PFSK-1 (cell line): ENCODE measurements around the gene APOBEC3F. TPM values are rescaled to one million over a fixed set of nuclear protein-coding genes. Genes with fewer than 3 reads are reported as not detected.

Experiments
- FOXP2 ChIP-seq: optimal IDR thresholded peaks from 2 replicates; pipeline ENCODE3; 2011; ENCODE audit warnings: borderline replicate concordance, control low read depth, inconsistent platforms; ENCODE audit not compliant: insufficient read depth; ENCODE audit errors: extremely low read length, extremely low read depth
- POLR2AphosphoS5 ChIP-seq: IDR thresholded peaks from 2 replicates; pipeline ENCODE4 v1.6.1; 2012; ENCODE audit warnings: low read depth, mild to moderate bottlenecking, control low read depth, low read length, moderate library complexity
- SIN3A ChIP-seq: IDR thresholded peaks from 2 replicates; pipeline ENCODE4 v1.6.1; 2012; ENCODE audit warnings: mild to moderate bottlenecking, low read length, moderate library complexity, borderline replicate concordance; ENCODE audit not compliant: insufficient read depth
- TAF1 ChIP-seq: IDR thresholded peaks from 2 replicates; pipeline ENCODE4 v1.6.1; 2012; ENCODE audit warnings: low read length, control low read depth, borderline replicate concordance; ENCODE audit not compliant: insufficient read depth
- polyA plus RNA-seq: library from polyadenylated mRNA; unstranded; fragments of >200 nt; gene quantifications from one replicate; pipeline ENCODE4 v1.2.1, GENCODE V29; 2012; ENCODE audit warnings: low read depth, missing spikeins; ENCODE audit not compliant: insufficient read length
- TF ChIP-seq, protein P1 (sequence below), 2 experiments: IDR thresholded peaks; 2 replicates each; pipeline versions ENCODE4 v1.6.1 to v1.8.0; 2011 to 2012; ENCODE audit warnings: low read depth in 2 of 2, low read length in 2 of 2, control low read depth in 1 of 2, inconsistent platforms in 1 of 2, mild to moderate bottlenecking in 1 of 2, moderate library complexity in 1 of 2; ENCODE audit not compliant: insufficient read depth in 1 of 2

Gene APOBEC3F
- polyA plus RNA-seq, result 3.4 TPM

DNA sequence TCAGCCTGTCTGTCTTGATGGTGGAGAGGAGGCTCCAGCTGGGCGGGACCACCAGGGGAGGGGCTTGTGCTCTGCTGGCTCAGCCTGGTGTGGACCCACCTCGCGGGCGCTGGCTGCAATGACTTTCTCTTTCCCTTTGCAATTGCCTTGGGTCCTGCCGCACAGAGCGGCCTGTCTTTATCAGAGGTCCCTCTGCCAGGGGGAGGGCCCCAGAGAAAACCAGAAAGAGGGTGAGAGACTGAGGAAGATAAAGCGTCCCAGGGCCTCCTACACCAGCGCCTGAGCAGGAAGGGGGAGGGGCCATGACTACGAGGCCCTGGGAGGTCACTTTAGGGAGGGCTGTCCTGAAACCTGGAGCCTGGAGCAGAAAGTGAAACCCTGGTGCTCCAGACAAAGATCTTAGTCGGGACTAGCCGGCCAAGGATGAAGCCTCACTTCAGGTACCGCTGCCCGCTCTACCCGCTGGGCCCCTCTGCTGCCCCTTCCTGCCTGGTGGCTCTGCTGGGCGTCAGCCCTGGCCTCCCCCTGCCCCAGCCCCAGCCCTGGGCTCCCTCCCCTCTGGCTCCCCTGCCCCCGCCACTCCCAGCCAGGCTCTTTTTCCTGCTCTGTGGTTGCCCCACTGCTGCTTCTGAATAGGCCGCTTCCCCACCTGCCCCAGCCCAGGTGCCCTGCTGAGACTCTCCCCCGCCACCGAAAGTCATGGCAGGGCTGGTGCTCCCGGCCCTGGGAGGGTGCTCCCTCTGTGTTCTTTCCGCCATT is at the start of gene APOBEC3F:
TSS of gene APOBEC3F (plus strand) at position 327 of the 759 bp plus-strand sequence. CDS start at position 424, 97 bp downstream.
- TF ChIP-seq POLR2AphosphoS5, result 0 out of 2 replicates have a peak, but pooled peaks have one; percentile 24

DNA sequence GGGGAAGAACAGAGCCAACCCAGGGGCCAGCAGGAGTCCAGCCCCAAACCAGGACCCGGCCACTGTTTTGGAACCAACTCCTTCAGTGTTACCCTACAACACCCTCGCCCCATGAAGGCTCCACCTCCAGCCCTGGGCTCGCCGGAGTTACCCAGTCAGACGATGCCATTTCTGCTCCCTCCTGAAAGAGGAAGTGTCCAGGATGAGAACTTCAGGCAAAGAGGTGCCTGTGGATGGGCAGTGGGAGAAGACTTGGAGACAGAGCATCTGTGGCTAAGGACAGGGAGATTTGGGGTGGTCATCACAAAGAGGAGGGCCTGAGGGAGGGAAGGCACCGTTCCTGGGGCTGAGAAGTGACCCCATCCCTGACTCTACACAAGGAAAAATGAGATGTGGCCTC is 44.6 kb upstream of the APOBEC3F start:
- TF ChIP-seq SIN3A (no peak), FOXP2 (no peak), TAF1 (no peak), POLR2AphosphoS5 (no peak)
- TF ChIP-seq, protein P1, sequence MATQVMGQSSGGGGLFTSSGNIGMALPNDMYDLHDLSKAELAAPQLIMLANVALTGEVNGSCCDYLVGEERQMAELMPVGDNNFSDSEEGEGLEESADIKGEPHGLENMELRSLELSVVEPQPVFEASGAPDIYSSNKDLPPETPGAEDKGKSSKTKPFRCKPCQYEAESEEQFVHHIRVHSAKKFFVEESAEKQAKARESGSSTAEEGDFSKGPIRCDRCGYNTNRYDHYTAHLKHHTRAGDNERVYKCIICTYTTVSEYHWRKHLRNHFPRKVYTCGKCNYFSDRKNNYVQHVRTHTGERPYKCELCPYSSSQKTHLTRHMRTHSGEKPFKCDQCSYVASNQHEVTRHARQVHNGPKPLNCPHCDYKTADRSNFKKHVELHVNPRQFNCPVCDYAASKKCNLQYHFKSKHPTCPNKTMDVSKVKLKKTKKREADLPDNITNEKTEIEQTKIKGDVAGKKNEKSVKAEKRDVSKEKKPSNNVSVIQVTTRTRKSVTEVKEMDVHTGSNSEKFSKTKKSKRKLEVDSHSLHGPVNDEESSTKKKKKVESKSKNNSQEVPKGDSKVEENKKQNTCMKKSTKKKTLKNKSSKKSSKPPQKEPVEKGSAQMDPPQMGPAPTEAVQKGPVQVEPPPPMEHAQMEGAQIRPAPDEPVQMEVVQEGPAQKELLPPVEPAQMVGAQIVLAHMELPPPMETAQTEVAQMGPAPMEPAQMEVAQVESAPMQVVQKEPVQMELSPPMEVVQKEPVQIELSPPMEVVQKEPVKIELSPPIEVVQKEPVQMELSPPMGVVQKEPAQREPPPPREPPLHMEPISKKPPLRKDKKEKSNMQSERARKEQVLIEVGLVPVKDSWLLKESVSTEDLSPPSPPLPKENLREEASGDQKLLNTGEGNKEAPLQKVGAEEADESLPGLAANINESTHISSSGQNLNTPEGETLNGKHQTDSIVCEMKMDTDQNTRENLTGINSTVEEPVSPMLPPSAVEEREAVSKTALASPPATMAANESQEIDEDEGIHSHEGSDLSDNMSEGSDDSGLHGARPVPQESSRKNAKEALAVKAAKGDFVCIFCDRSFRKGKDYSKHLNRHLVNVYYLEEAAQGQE (IDR thresholded peaks at IDR 0.05; ENCODE audit: insufficient read depth in 1 of 2, low read depth in 2 of 2, low read length in 2 of 2), result no peak

DNA sequence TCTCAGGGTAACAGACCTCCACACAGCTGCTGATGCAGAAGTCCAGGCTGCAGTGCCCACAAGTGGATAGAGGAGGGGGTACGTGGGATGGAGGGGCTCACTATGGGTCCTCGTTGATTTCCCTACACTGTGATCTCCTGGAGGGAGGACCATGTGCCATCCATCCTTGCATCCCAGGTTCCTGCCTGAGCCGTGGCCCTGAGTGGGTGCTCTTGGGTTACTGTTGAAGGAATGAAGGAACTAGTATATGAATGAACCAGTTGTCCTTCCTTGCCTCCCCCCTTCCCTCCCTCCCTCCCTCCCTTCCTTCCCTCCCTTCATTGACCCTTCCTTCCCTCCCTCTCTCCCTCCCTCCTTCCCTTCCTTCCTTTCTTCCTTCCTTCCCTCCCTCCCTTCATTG is 43.1 kb upstream of the APOBEC3F start:
- TF ChIP-seq SIN3A (no peak), FOXP2 (no peak), POLR2AphosphoS5 (no peak)
- TF ChIP-seq, protein P1 (IDR thresholded peaks at IDR 0.05; ENCODE audit: insufficient read depth in 1 of 2, low read depth in 2 of 2, low read length in 2 of 2), result no peak

DNA sequence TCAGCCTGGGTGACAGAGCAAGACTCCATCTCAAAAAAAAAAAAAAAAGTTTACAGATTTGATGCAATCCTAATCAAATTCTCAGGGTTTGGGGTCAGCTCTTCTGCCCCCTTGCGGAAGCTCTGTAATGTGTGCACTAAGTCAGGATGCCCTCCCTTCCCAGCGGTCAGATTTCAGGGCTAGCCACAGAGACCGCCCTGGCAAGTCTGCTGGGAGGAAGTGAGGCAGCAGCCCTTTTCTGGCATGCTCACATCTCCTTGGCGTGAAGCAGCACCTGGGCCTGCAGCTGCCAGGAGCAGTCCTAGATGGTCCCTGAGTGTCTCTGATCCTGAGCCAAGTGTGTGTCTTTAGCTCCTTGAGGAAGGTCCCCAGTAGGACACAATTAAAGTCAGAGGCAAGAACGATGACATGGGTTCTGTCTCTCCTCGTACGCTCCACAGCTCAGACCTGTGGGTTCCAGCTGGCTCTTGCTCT is 37.5 kb upstream of the APOBEC3F start:
- TF ChIP-seq TAF1 (no peak), SIN3A (no peak), FOXP2 (no peak), POLR2AphosphoS5 (no peak)
- TF ChIP-seq, protein P1 (IDR thresholded peaks at IDR 0.05; ENCODE audit: insufficient read depth in 1 of 2, low read depth in 2 of 2, low read length in 2 of 2), result no peak

DNA sequence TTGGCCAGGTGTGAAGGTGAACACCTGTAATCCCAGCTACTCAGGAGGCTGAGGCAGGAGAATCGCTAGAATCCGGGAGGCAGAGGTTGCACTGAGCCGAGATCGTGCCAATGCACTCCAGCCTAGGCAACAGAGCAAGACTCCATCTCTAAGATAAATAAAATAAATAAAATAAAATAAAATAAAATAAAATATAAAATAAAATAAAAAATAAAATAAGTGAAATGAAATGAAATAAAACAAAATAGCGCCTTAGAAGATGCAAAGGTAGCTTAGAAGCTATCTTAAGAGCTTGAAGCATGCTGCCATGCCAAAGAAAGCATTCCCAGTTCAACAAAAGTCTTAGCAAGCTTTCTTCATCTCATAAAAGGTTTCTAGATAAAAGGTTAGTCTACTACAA is 33.5 kb upstream of the APOBEC3F start:
- TF ChIP-seq FOXP2 (no peak), POLR2AphosphoS5 (no peak), TAF1 (no peak), SIN3A (no peak)
- TF ChIP-seq, protein P1 (IDR thresholded peaks at IDR 0.05; ENCODE audit: insufficient read depth in 1 of 2, low read depth in 2 of 2, low read length in 2 of 2), result no peak
